Astrocyte (in vitro differentiated cells and primary cell): ENCODE results near the gene MAML2.

Experiments
- CTCF ChIP-seq: IDR thresholded peaks from 2 replicates; pipeline ENCODE4 v1.5.1; 2011; ENCODE audit warnings: low read depth, mild to moderate bottlenecking, inconsistent platforms, low read length, moderate library complexity; ENCODE audit not compliant: insufficient read depth
- EZH2 ChIP-seq: IDR thresholded peaks from 2 replicates; pipeline ENCODE4 v1.6.1; 2012; ENCODE audit warnings: mild to moderate bottlenecking, low read length, inconsistent platforms; ENCODE audit not compliant: insufficient read depth

GRCh38 chr11:96112192-96113128 lies 230.5 kb downstream of the MAML2 start:
- TF ChIP-seq CTCF (no peak), EZH2 (no peak)
